ENCODE measurements around the gene PTMA.
"Not testable (repeated sequence)": the region's sequence is repeated elsewhere in the genome, so short reads cannot be mapped to it uniquely, and the experiment has no call there.

PTMA gene

GRCh38 chr2:231707927-231708772 lies at the start of gene PTMA:
Gene PTMA (plus strand): TSS chr2:231708525. CDS start chr2:231708707, 182 bp downstream.
- DNase-seq: peak; percentile 98 to 99 (median 98)

DNA sequence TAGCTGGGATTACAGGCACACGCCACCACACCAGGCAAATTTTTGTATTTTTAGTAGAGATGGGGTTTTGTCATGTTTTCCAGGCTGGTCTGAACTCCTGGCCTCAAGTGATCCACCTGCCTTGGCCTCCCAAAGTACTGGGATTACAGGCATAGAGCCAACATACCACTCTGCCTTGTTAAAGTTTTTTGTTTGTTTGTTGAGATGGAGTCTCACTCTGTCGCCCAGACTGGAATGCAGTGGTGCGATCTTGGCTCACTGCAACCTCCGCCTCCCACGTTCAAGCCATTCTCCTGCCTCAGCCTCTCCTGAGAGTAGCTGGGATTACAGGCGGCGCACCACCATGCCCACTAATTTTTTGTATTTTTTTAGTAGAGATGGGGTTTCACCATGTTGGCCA lies 48.3 kb upstream of the PTMA start:
- not testable (repeated sequence) for DNase-seq

DNA sequence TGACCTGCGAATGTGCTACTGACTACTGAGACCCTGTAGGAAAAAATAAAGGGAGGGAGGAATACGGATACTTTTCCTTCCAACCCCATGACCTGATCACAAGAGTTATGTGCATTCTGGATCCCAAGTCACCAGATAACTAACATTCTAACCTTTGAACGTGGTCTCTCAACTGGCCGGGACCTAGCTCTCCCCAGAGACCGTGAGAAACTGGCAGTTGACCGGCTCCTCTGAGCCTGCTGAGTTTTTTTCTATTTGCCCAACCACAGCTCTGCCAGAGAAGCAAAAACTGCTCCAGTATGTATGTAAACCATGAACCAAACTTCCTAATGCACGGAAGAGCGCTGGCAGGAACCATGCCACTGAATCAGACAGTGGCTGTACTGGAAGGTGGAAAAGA lies 47.5 kb upstream of the PTMA start:
- DNase-seq: no peak

GRCh38 chr2:231661422-231662027 lies 46.8 kb upstream of the PTMA start:
- DNase-seq: no peak

- DNase-seq: peak; percentile 84 to 98 (median 92)
Observed at GRCh38 chr2:231662028-231662810, 46.1 kb upstream of the PTMA start.

- no peak for DNase-seq
Observed at GRCh38 chr2:231662811-231663457, 45.4 kb upstream of the PTMA start.

GRCh38 chr2:231663458-231664212 lies 44.7 kb upstream of the PTMA start:
- DNase-seq: no peak

DNA sequence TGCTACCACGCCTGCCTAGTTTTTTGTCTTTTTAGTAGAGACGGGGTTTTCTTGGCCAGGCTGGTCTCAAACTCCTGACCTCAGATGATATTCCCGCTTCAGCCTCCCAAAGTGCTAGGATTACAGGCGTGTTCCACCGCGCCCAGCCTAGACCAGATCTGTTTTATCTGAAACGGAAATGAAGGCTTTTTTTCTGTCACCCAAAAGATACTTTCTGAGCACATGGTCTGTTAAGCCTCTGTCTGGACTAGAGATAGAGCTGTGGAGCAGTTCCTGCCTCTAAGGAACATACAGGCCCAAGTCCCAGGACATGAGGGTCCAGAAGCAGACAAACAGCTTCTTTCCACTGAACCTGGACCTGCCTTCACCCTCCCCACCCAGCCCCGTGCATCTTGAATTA lies 43.6 kb upstream of the PTMA start:
- DNase-seq: no peak

DNA sequence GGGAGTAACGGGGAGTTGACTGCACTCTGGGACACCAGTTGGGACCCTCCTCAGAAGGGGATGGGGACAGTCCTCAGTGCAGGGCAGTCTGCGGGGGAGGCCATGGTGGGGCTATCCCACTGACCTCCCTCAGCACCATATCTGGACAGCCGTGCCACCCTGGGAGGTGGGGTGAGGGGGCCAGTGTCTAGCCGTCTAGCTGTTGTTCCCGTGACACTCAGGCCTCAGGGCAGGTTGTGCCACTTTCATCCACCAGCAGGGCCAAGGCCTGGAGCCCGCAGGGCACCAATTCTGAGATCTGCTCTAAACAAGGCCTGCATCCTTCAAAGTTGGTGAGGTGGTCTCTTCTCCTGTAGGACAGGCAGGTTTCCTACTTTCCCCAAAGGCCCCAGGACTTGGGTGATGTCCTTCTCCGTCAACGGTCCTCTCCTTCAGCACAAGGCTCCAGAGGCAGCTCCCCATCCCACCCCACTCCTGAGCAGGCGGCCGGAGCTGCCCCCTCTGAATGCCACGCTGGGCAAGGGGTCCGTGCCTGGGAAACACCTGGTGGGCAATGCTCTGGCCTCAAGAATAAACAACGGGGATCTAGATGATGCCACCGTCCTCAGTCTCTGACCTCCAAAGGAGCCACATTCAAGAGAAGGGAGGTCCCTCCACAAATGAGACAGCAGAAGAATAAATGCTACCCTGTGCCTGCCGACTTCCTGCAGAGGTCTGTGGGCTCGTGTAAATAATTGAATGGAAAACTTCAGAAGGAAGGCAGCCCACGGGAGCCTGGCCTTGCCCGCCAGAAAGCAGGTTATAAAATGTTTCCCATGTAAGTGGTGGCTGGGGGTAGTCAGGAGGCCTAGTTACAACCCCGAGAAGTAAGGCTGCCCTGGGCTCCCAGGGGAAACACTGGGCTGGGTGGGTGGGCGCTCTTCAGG lies 42.8 kb upstream of the PTMA start:
- no peak for DNase-seq

- DNase-seq: no peak
Observed at GRCh38 chr2:231666171-231667095, 41.9 kb upstream of the PTMA start.

- DNase-seq: no peak
Observed at GRCh38 chr2:231667096-231667427, 41.3 kb upstream of the PTMA start.

- DNase-seq: no peak
Observed at GRCh38 chr2:231667496-231667895, 40.8 kb upstream of the PTMA start.

DNA sequence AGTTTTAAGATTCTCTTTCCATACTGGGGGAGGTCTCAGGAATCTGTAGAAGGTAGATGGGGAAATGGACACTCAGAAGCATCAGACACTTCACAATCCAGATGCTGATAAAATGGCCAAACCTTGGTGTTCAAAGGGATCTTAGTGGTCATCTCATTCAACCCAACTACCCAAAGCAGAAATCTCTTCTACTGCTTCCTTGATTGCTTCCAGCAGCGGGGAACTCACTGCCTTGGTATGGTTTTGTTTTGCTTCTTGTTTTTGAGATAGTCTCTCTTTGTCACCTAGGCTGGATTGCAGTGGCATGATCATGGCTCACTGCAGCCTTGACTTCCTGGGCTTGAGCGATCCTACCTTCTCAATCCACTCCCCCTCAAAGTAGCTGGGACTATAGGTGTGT lies 39.3 kb upstream of the PTMA start:
- DNase-seq: no peak

DNA sequence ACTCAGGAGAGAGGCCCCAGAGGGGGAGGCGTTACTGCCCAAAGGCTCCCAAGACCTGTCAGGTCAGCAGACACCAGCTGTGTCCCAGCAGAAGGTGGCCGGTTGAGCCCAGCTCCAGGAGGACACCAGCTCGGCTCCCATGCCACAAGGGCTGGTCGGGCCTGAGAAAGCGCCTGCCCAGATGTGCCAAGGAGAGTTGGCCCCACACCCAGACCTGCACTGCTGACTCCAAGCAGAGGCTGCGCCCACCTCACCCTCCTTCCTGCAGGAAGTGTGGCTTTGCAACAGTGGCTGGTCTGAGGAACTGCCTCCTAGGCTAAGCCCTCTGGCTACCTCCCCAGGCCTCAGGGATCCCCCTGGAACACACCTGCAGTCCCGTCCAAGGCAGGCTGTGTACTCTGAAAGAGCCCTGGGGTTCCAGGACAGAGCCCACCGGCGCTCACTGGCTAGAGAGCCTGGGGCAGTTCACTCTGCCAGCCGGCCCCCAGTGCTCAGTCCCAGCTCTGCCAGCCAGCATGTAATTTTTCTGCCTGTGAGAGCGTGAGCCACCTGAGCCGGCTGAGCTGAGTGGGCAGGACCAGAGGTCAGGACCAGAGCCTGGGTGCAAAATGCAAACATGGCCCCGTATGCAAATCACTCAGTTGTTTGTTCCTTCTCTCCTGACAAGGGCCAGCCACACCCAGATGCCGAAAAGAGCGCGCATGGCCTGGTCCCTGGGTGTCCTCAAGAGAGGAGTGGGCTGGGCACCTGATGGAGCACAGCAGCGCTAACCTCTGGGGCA lies 36.9 kb upstream of the PTMA start:
- no peak for DNase-seq

DNA sequence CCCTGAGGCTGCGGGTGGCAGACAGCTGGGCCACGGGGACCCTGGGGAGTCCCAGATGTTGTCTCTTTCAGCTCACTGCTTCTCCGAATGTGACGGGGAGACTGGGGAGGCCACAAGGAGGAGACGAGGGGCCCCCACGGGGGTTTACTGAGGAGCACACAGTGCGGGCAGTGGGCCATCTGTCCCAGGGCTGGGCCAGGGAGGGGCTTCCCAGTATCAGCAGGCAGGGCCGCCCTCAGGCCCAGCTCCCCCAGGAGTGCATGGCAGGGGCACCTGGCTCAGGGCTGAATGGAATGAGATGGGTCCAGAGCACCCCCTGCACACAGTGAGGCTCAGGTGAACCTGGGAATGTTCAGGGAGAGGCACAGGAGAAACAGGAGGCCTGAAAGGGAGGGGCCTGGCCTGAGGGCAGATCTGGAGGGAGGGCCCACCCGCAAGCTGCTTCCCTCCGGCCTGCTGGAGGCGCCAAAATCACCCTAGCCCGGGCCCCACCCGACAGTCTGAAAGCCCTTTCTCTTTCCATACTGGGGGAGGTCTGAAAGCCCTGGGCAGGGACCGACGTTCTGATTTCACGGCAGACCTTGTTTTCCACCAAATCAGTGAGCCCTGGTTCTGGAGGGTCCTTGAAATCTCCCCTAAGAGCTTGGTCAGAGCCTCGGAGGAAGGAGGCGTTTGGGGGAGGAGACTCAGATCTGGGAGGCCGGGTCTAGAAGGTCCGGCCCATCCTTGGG lies 35.5 kb upstream of the PTMA start:
- no peak for DNase-seq

- no peak for DNase-seq
Observed at GRCh38 chr2:231673348-231673770, 35.0 kb upstream of the PTMA start.

- peak in 2 of 4 experiments; percentile 20 to 39 for DNase-seq
Observed at GRCh38 chr2:231674587-231675338, 33.6 kb upstream of the PTMA start.

DNA sequence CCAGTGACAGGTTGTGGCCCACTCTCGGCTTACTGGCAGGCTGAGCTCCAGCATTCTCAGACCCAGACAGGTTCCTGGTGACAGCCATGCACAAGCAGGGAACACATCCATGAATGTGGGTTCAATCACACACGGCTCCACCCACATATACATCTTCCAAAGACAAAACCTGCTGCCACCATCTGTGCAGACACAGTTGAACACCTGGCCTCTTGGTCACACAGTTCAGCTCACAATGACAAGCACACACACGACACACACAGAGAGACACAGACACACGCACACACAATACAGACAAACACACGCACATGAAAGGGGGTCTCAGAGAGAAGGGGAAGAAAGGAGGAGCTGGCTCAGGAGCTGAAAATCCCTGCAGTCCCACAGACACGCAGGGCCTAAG lies 32.1 kb upstream of the PTMA start:
- no peak for DNase-seq
